GM19372 (cell line): ENCODE results near the gene ANO4.
"Not testable (repeated sequence)": the region's sequence is repeated elsewhere in the genome, so short reads cannot be mapped to it uniquely, and the experiment has no call there.

ENCODE experiments used
- ATAC-seq: cut with Tn5 transposase; IDR thresholded peaks from one replicate; pipeline ENCODE4 v1.9.1; 2021; ENCODE audit warnings: mild to moderate bottlenecking, low read depth, moderate library complexity; ENCODE audit not compliant: unreplicated experiment

ANO4 gene

GRCh38 chr12:101027200-101027599, 232.6 kb downstream of the ANO4 start:
- no peak for ATAC-seq

DNA sequence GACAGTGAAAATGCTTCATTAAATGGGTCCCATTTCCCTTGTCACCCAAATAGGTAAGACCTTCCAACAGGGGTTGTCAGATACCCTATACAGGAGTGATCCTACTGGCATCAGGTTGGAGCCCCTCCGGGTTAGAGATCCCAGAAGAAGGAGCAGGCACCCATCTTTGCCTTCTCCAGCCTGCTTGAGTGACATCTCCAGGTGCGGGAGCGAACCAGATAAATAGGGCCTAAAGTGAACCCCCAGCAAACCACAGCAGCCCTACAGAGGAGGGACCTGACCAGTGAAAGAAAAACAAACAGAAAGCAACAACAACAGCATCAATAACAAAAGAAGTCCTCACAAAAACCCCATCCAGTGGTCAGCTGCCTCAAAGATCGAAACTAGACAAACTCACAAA, 233.2 kb downstream of the ANO4 start:
- no peak for ATAC-seq

- no peak for ATAC-seq
Observed at GRCh38 chr12:101038289-101038871, 243.8 kb downstream of the ANO4 start.

- no peak for ATAC-seq
Observed at GRCh38 chr12:101039848-101040531, 245.4 kb downstream of the ANO4 start.

DNA sequence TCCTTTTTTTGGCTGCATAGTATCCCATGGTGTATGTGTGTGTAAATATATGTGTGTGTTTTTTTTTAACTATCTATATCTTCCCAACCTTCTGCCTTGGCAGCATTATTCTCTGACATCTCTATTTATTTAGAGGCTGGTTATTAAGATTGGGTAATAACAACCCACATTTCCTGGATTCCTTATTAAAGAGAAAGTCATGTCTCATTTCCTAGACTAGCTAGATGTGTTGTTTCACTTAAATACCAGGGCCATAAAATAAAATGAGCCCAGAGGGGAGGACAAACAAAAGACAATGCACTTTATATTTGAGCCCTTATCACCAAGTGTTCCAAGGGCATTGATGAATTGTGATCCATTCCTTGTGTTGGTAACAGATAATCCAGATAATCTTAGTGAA, 246.4 kb downstream of the ANO4 start:
- no peak for ATAC-seq

GRCh38 chr12:101042211-101042610, 247.6 kb downstream of the ANO4 start:
- ATAC-seq: no peak

DNA sequence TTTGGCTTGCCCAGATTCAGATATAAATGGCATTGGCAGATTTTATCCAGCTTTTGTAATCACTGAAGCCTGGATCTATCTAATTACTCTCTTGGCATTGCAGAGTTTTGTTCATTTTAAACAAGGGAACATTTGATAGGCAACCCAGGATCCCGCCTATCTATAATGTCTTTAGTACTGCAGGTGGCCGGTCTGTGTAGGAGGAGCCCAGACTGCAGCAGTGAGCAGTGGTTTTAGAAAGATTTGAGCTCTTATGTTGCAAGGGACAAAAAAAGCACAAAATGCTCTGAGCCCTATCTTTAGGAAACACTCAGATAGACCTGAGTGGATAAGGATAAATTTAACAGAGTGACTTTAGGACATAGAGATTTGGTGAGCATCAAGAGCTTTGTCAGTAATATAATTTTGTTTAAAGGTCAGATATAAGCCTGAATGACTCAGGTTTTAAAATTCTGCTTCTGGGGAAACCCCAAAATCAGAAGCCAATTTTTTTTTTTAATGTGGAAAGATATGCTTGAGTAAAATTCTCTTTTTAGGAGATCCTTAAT, 250.0 kb downstream of the ANO4 start:
- ATAC-seq: no peak

DNA sequence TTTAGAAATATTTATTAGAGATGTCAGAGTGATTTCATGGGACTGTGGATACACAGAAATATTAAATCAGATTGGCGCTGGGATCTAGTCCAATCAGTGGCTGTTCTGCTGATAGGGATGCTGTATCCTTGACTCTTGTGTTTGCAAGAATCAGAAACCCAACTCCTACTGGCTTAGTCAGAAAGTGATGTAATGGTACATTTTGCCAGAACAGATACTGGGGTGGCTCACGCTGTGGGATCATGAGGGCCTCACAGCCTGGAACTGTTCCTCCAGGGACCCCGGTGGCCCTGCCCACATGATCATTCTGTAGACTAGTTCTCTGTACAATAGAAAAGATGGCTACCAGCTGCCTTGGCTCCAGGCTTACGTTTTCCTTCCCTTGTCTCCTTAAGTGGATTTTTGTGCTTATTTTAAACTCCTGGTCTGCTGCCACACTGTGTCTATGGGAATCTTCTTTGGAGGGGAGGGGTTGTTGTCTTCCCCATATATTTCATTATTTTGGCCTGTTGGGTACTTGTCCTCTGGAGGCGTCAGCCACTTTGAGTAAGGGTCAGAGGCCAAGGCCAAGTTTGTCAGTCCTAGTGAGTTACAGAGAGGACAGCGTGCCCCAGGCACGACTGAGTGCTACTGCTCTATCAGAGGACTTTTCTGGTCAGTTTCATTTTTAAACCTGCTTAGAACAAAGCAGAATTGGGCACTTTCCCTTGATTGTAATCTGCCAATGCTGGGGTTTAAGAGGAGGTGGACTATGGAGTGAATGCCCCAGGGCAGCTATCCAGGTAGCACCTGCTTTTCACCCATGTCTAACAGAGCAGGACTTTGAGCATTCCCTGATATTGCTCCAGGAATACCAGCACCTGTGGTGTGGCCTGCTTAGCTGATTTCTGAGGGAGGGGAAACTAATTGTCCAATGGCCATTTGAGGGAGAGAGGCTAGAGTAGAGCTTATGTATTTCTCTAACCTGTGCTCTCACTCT, 251.2 kb downstream of the ANO4 start:
- no peak for ATAC-seq

DNA sequence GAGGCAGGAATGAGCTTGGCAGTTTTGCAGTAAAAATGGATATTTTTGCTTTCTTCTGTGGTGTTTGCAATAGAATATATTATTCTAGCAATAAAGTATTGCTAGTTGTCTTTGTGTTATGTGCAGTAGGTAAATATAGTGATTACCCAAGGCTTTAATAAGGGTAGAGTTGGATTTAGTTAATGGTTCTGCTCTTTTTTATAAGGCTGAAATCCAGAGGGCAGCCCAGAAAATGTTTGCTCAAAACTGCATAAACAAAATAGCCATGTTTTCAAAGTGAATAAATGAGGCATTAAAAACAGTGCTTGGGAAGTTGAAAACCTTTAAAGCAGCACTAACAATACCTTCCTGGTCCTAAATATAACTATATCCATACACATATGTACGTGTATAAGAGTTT, 253.1 kb downstream of the ANO4 start:
- no peak for ATAC-seq

- no peak for ATAC-seq
Observed at GRCh38 chr12:101050631-101051030, 256.1 kb downstream of the ANO4 start.

DNA sequence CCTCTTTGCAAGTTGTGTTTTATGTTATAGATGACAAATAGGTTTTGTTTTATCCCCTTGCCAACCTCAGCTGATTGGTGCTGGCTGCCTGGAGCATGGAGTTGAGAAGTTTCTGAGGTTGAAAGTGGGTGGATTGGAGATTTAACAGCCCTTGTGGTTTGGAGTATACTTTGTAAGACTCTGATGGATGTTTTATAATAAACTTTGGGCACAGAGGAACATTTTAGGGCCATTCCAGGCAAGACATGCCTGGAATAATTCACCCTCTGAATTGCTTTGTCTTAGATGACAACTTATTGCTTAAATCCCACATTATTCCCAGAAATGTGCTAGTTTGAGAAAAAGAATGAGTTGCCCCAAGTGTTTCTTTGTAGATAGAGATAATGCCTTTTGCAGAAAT, 256.6 kb downstream of the ANO4 start:
- ATAC-seq: no peak

GRCh38 chr12:101051901-101052550, 257.4 kb downstream of the ANO4 start:
- ATAC-seq: no peak

DNA sequence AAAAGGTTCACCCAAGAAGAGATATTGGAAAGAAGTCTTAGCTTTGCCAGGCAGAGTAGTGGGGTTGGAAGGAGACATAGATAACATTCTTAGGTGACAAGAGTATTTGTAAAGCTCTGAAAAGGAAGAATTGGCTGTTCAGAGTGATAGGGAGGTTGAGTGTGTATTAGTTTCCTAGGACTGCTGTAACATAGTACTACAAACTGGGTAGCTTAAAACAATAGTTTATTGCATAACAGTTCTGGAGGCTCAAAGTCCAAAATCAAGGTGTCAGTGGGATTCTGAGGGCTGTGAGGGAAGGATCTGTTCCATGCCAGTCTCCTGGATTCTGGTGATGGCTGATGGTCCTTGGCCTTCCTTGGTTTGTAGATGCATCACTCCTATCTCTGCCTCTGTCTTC, 258.6 kb downstream of the ANO4 start:
- ATAC-seq: no peak

DNA sequence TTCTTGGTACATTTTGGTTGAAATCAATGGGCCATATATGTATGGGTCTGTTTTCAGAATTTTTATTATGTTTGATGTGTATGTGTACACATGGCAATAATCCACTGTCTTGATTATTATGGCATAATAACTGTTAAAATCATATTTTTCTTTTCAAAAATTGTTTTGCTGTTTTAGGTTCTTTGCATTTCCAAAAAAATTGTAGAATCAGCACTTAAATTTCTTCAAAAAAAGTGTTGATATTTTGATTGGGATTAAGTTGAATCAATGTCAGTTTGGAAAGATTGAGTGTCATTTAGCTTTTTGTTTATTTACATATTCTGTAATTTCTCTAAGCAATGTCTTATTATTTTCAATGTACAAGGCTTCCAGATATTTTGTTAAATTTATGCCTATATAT, 261.4 kb downstream of the ANO4 start:
- ATAC-seq: no peak

DNA sequence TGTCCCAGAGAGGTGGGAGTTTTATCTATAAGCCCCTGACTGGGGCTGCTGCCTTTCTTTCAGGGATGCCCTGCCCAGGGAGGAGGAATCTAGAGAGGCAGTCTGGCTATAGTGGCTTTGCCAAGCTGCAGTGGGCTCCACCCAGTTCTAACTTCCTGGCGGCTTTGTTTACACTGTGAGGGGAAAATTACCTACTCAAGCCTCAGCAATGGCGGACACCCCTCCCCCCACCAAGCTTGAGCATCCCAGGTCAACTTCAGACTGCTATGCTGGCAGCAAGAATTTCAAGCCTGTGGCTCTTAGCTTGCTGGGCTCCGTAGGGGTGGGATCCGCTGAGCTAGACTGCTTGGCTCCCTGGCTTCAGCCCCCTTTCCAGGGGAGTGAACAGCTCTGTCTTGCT, 267.9 kb downstream of the ANO4 start:
- ATAC-seq: not testable (repeated sequence)

- no peak for ATAC-seq
Observed at GRCh38 chr12:101064721-101065120, 270.1 kb downstream of the ANO4 start.

- ATAC-seq: no peak
Observed at GRCh38 chr12:101066489-101066888, 271.9 kb downstream of the ANO4 start.

- ATAC-seq: no peak
Observed at GRCh38 chr12:101068402-101068801, 273.8 kb downstream of the ANO4 start.

- no peak for ATAC-seq
Observed at GRCh38 chr12:101068836-101069235, 274.3 kb downstream of the ANO4 start.

- ATAC-seq: no peak
Observed at GRCh38 chr12:101074940-101075680, 280.5 kb downstream of the ANO4 start.
